BLaER1 (cell line): ENCODE measurements around the gene ZNF318.

Experiments used
- H3K27ac ChIP-seq: shearing (Covaris generic); formaldehyde crosslinking; 2 replicates; pipeline ENCODE4 v1.8.1; 2022
- H3K27me3 ChIP-seq: shearing (Covaris generic); formaldehyde crosslinking; 2 replicates; pipeline ENCODE4 v1.8.1; 2022
- H3K36me3 ChIP-seq: shearing (Covaris generic); formaldehyde crosslinking; 2 replicates; pipeline ENCODE4 v1.8.1; 2022
- H3K4me1 ChIP-seq: shearing (Covaris generic); formaldehyde crosslinking; 2 replicates; pipeline ENCODE4 v1.8.1; 2022
- H3K4me2 ChIP-seq: shearing (Covaris generic); formaldehyde crosslinking; 2 replicates; pipeline ENCODE4 v1.8.1; 2022
- H3K4me3 ChIP-seq: shearing (Covaris generic); formaldehyde crosslinking; 2 replicates; pipeline ENCODE4 v1.8.1; 2022
- H3K9ac ChIP-seq: shearing (Covaris generic); formaldehyde crosslinking; 2 replicates; pipeline ENCODE4 v1.8.1; 2022
- H3K9me3 ChIP-seq: shearing (Covaris generic); formaldehyde crosslinking; 2 replicates; pipeline ENCODE4 v1.8.1; 2022
- H4K20me1 ChIP-seq: shearing (Covaris generic); formaldehyde crosslinking; 2 replicates; pipeline ENCODE4 v1.8.1; 2022
- Cebpa-rat ChIP-seq: shearing (Covaris generic); IDR thresholded peaks from 2 replicates; pipeline ENCODE4 v1.8.1; 2022

Gene ZNF318

DNA sequence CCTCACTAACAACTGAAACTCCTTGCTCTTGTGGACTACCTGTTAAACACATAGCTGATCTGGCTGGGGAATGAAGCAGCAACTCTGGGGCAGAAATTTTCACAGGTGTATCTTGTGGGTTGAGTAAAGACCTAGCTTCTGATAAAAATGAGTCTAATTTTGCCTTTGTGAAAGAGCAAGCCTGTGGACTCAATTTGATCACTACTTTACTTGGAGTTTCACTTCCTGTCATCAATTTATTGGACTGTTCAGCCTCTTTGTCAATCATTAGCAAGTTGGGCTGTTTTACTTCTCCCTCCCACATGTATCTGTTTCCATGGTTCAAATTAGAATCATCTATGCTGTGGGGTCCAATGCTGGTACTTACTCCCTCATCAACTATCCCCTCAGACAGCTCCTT is 31.2 kb downstream of the ZNF318 start:
- no peaks in the 10 kb centered on the region for H3K4me1 ChIP-seq
- no peak overlapping the region for H3K4me2 ChIP-seq
- H3K27ac ChIP-seq: no peak overlapping the region
- 0 out of 2 replicates have a peak, but pooled peaks cover 6% of the 10 kb centered on the region for H4K20me1 ChIP-seq
- H3K36me3 ChIP-seq: peaks cover 63% of the 10 kb centered on the region
- no peak overlapping the region for H3K4me3 ChIP-seq
- H3K9me3 ChIP-seq: no peaks in the 10 kb centered on the region
- no peak for TF ChIP-seq Cebpa-rat
- no peaks in the 10 kb centered on the region for H3K27me3 ChIP-seq
- no peak overlapping the region for H3K9ac ChIP-seq

DNA sequence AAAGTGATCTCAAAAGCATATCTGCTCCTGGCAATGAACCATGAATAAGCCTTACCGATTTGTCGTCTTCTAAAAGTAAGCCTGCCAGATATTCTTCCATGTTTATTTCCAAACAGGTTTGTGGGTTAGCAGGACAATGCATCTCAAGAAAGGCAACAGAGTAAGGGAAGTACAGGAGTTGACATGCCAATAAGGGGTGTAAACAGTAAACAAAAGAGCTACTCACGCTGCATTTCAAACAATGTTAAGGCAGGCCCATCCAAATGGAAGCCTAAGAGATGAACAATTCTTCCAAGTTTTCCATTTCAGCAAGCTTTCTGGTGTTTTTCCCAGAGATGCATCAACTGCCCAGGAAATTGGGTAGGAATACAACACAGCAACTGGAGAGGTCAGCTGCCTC is 33.1 kb downstream of the ZNF318 start:
- Histone ChIP-seq H3K9me3 (no peaks in the 10 kb centered on the region), H3K36me3 (peaks cover 45% of the 10 kb centered on the region), H4K20me1 (no peaks in the 10 kb centered on the region), H3K4me1 (no peaks in the 10 kb centered on the region), H3K9ac (no peak overlapping the region), H3K4me3 (no peak overlapping the region), H3K27me3 (no peaks in the 10 kb centered on the region), H3K27ac (no peak overlapping the region), H3K4me2 (no peak overlapping the region)
- no peak for TF ChIP-seq Cebpa-rat

DNA sequence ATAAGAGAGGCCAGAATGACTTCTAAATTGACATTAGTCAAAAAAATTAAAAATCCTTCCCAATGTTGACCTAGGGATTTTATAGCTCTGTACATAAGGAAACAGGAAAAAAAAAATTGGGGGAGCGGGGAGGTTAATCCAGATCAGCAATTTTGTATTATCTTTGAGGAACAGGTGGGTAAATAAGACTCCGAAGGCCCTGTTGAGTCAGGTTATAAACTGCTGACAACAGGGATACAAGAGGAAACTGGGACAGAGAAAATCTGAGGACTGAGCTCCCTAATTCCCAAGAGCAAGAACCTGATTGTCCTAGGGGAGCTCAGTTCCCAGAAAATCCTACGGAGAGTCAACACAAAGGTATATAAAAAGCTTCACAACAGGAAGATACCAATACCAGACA is 34.0 kb downstream of the ZNF318 start:
- TF ChIP-seq Cebpa-rat: no peak

DNA sequence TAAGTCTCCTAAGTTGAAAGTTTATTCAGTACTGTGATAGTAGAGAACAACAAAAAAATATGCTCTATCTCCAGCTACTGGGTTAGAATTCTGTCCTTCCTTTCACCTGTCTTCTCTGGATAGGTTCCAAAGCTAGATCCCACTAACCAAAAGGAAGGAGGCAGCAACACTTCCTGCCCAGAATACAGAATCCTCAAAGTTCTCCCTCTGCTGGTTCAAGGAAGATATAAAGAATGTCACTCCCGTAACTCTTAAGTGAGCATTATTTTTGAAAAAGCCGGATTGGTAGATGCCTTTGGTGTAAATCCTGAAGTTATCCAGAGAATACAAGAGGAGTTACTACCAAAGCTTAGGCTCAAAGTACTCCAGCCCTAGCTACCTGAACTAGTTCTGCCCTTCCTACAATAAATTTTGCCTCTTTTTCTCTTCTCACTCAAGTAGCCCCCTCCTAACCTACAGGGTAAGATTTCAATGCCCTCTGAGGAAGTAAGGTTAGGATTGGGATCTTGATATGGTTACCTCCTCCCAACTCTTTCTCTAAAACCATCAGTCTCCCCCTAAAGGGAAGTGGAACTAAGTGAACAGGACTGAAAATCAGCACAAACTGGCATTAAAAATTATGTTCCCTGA is 34.9 kb downstream of the ZNF318 start:
- Histone ChIP-seq H3K4me1 (no peaks in the 10 kb centered on the region), H4K20me1 (no peaks in the 10 kb centered on the region), H3K9me3 (no peaks in the 10 kb centered on the region), H3K36me3 (peaks cover 27% of the 10 kb centered on the region), H3K4me3 (no peak overlapping the region), H3K9ac (no peak overlapping the region), H3K27me3 (no peaks in the 10 kb centered on the region), H3K27ac (no peak overlapping the region), H3K4me2 (no peak overlapping the region)
- no peak for TF ChIP-seq Cebpa-rat

More for the DNA sequence above, 34.0 kb downstream of the ZNF318 start:
- Histone ChIP-seq H3K4me3 (no peak overlapping the region), H3K4me2 (no peak overlapping the region), H3K36me3 (peaks cover 36% of the 10 kb centered on the region), H3K4me1 (no peaks in the 10 kb centered on the region), H3K27ac (no peak overlapping the region), H3K9me3 (no peaks in the 10 kb centered on the region), H3K27me3 (no peaks in the 10 kb centered on the region), H3K9ac (no peak overlapping the region), H4K20me1 (no peaks in the 10 kb centered on the region)

- Histone ChIP-seq H3K4me2 (no peak overlapping the region), H3K27ac (no peak overlapping the region), H3K9me3 (no peaks in the 10 kb centered on the region), H3K4me3 (no peak overlapping the region), H3K36me3 (no peaks in the 10 kb centered on the region; the same call in 1 of the 2 replicates), H4K20me1 (no peaks in the 10 kb centered on the region), H3K9ac (no peak overlapping the region), H3K4me1 (no peaks in the 10 kb centered on the region), H3K27me3 (no peaks in the 10 kb centered on the region)
- no peak for TF ChIP-seq Cebpa-rat
Measured at GRCh38 chr6:43331891-43332290, 37.6 kb downstream of the ZNF318 start.

DNA sequence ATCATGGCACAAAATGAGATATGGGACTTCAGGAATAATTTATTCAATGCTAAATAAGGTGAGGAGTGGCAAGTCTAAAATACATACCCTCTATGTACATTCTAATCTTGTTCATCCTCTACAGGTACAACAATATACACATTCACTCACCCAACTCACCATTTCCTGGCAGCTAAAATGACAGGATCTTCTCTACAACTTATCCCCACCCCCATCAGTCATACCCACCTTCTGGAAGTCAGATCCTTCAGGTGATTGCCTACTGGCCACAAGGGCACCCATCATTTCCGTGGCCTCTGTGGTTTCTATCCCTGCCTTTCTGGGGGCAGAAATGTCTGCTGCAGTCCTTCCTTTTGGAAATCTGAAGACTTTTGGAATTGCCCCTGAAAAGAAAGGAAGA is 38.0 kb downstream of the ZNF318 start:
- no peak overlapping the region for H3K4me2 ChIP-seq

DNA sequence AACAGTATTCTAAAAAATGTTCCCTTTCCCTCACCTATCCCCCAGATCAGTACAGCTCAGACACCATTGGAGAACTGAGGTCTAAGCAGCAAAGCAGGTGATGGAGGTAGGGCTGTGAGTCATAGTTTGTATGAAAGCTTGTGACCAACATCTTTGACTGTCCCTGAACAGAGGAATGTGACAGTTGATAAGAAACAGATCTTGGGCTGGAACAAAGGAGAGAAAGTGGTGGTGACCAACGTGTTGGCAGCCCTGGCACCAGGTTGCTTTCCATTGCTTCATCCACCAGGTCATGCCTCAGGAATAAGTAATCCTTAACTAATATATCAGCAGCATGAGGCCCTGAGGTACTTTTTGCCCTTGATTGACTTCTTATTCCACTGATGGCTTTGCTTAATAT is 40.9 kb downstream of the ZNF318 start:
- H3K4me3 ChIP-seq: no peak overlapping the region
- no peaks in the 10 kb centered on the region for H4K20me1 ChIP-seq
- no peaks in the 10 kb centered on the region for H3K27me3 ChIP-seq
- no peak for TF ChIP-seq Cebpa-rat
- no peaks in the 10 kb centered on the region for H3K9me3 ChIP-seq
- no peak overlapping the region for H3K27ac ChIP-seq
- H3K4me2 ChIP-seq: no peak overlapping the region
- H3K4me1 ChIP-seq: no peaks in the 10 kb centered on the region
- no peaks in the 10 kb centered on the region; the same call in 1 of the 2 replicates for H3K36me3 ChIP-seq
- H3K9ac ChIP-seq: no peak overlapping the region

More for the DNA sequence above, 38.0 kb downstream of the ZNF318 start:
- Histone ChIP-seq H3K4me1 (no peaks in the 10 kb centered on the region), H3K9ac (no peak overlapping the region), H3K27ac (no peak overlapping the region), H3K27me3 (no peaks in the 10 kb centered on the region), H3K36me3 (no peaks in the 10 kb centered on the region; the same call in 1 of the 2 replicates), H3K4me3 (no peak overlapping the region), H4K20me1 (no peaks in the 10 kb centered on the region), H3K9me3 (no peaks in the 10 kb centered on the region)
- TF ChIP-seq Cebpa-rat: no peak

GRCh38 chr6:43325876-43326275 is 43.6 kb downstream of the ZNF318 start:
- Histone ChIP-seq H3K4me1 (no peaks in the 10 kb centered on the region), H3K9ac (no peak overlapping the region), H3K4me2 (no peak overlapping the region), H3K4me3 (no peak overlapping the region), H3K27me3 (no peaks in the 10 kb centered on the region), H4K20me1 (no peaks in the 10 kb centered on the region), H3K27ac (no peak overlapping the region), H3K9me3 (no peaks in the 10 kb centered on the region), H3K36me3 (no peaks in the 10 kb centered on the region; the same call in 1 of the 2 replicates)
- no peak for TF ChIP-seq Cebpa-rat

GRCh38 chr6:43318011-43318410 is 51.4 kb downstream of the ZNF318 start:
- no peak overlapping the region for H3K27ac ChIP-seq
- no peak for TF ChIP-seq Cebpa-rat
- H4K20me1 ChIP-seq: no peaks in the 10 kb centered on the region
- H3K4me3 ChIP-seq: no peak overlapping the region
- no peaks in the 10 kb centered on the region for H3K9me3 ChIP-seq
- peaks cover 5% of the 10 kb centered on the region; the same call in 1 of the 2 replicates for H3K4me1 ChIP-seq
- no peak overlapping the region for H3K4me2 ChIP-seq
- no peaks in the 10 kb centered on the region for H3K27me3 ChIP-seq
- H3K9ac ChIP-seq: no peak overlapping the region
- no peaks in the 10 kb centered on the region for H3K36me3 ChIP-seq

- Histone ChIP-seq H4K20me1 (no peaks in the 10 kb centered on the region), H3K36me3 (no peaks in the 10 kb centered on the region), H3K4me1 (peaks cover 21% of the 10 kb centered on the region), H3K4me3 (no peak overlapping the region), H3K9me3 (no peaks in the 10 kb centered on the region), H3K27ac (no peak overlapping the region), H3K4me2 (no peak overlapping the region), H3K27me3 (no peaks in the 10 kb centered on the region), H3K9ac (no peak overlapping the region)
- no peak for TF ChIP-seq Cebpa-rat
Measured at GRCh38 chr6:43313813-43314212, 55.6 kb downstream of the ZNF318 start.

DNA sequence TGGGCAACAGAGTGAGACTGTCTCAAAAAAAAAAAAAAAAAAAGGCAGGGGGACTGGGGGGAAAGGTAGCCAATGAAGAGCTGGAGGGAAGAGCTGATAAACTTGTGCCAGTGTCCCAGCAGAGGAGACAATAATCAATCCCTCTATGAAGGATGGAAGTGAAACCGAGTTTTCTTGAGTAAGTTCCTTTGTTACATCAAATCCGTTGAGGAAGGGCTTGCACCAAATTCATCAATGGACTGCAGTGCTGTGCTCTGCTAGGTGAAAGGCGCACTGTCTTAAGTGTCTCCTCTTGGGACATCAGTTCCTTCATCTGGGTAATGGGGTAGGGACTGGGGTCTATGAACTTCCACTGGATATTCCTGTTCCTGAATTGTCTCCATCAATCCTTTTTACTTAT is 57.8 kb downstream of the ZNF318 start:
- peaks cover 37% of the 10 kb centered on the region for H3K4me1 ChIP-seq
- no peak overlapping the region for H3K9ac ChIP-seq
- H3K4me3 ChIP-seq: no peak overlapping the region
- H3K9me3 ChIP-seq: no peaks in the 10 kb centered on the region
- TF ChIP-seq Cebpa-rat: no peak
- H3K4me2 ChIP-seq: no peak overlapping the region
- H3K27ac ChIP-seq: no peak overlapping the region
- no peaks in the 10 kb centered on the region for H3K36me3 ChIP-seq
- no peaks in the 10 kb centered on the region for H3K27me3 ChIP-seq
- peaks cover 12% of the 10 kb centered on the region; the same call in 1 of the 2 replicates for H4K20me1 ChIP-seq
